ENCODE data around the gene TACO1. TPM values are rescaled to one million over a fixed set of nuclear protein-coding genes. Genes with fewer than 3 reads are reported as not detected.

TACO1 gene
- total and polyA plus RNA-seq, 10 of the 15 experiments (the other 5 are each of a cell fraction or from before 2014, with no cell fraction given): 8.5 to 38.6 (median 27.0) TPM

GRCh38 chr17:63649813-63650212 lies 49.1 kb downstream of the TACO1 start (continued):
- TF ChIP-seq E2F8 (IDR thresholded peaks at IDR 0.05; ENCODE audit: low read depth, partially characterized antibody): no peak
- no peak for TF ChIP-seq PKNOX1 (IDR thresholded peaks at IDR 0.05)
- no peak for TF ChIP-seq ATF3 (IDR thresholded peaks at IDR 0.05; ENCODE audit: borderline replicate concordance, extremely low read depth, low read depth, low read length)
- no peak for TF ChIP-seq ZNF217 (IDR thresholded peaks at IDR 0.05)
- no peak for TF ChIP-seq NR2C2 (IDR thresholded peaks at IDR 0.05; ENCODE audit: borderline replicate concordance, control insufficient read depth, insufficient read length, low read depth)
- TF ChIP-seq POLR2AphosphoS2 (IDR thresholded peaks at IDR 0.05; ENCODE audit: low read depth, low read length): no peak
- TF ChIP-seq BMI1 (IDR thresholded peaks at IDR 0.05; ENCODE audit: borderline replicate concordance): no peak
- TF ChIP-seq YBX1 (IDR thresholded peaks at IDR 0.05): no peak
- TF ChIP-seq SRF (IDR thresholded peaks at IDR 0.05; ENCODE audit: low read depth in 2 of 2, low read length in 2 of 2): no peak
